ENCODE results near the gene RABGGTA. TPM values are rescaled to one million over a fixed set of nuclear protein-coding genes. Genes with fewer than 3 reads are reported as not detected.

RABGGTA gene
- total RNA-seq, 2 experiments from 2014 or later = 37.6 to 42.7 TPM

DNA sequence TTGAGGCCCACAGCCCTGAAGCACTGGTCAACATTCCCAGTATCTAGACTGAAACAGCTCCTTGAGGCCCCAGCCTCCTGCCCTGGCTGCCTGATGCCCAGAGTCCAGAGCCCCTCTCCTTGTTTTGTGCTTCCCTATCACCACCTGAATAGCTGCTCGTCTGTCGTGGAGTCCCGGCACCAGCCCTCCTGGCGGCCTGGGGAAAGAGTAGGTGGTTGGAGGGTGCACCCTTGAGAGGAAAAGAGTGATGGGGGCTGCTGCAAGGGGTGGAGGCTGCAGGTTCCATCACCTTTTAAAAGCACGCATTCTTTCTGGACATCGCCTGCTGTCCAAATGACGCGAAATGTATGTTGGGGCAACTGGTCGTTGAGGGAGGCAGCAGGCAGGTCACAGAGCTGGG lies 3.2 kb downstream of the RABGGTA start:
- H3K36me3 Mint-ChIP-seq (ENCODE audit: low read depth) = peaks cover 21% of the 10 kb centered on the region
- ATAC-seq (no peak), DNase-seq (no peak)
- no peak for TF ChIP-seq CTCF (IDR thresholded peaks at IDR 0.05)
- H3K9me3 Mint-ChIP-seq = no peaks in the 10 kb centered on the region
- ChIA-PET CTCF (interaction anchor here (5.4 kb wide), 2 partner anchors 26 to 30 kb away, joined by 46 to 66 read pairs; partner anchors contain the start of genes DHRS1, NOP9 and TINF2), POLR2A (interaction anchor here (1.3 to 4.7 kb wide), 3 partner anchors 12 to 55 kb away, joined by 3 to 21 read pairs (median 3); partner anchors contain the start of gene CHMP4A)
- intact Hi-C loops (cut with micrococcal nuclease) = no loop called here
- H3K27me3 Mint-ChIP-seq = no peaks in the 10 kb centered on the region
- no peak overlapping the region for H3K27ac Mint-ChIP-seq
- H3K4me1 Mint-ChIP-seq (ENCODE audit: low read depth) = peaks cover 24% of the 10 kb centered on the region
- no peak overlapping the region for H3K4me3 Mint-ChIP-seq

- Mint-ChIP-seq H3K27ac (no peak overlapping the region), H3K4me3 (no peak overlapping the region), H3K36me3 (ENCODE audit: low read depth) (peaks cover 17% of the 10 kb centered on the region), H3K27me3 (no peaks in the 10 kb centered on the region), H3K4me1 (ENCODE audit: low read depth) (peaks cover 17% of the 10 kb centered on the region), H3K9me3 (no peaks in the 10 kb centered on the region)
- ChIA-PET CTCF (interaction anchor here (2.7 to 5.4 kb wide), 3 partner anchors 25 to 41 kb away, joined by 8 to 66 read pairs (median 46); partner anchors contain the start of genes CIDEB, DHRS1, NOP9 and TINF2), POLR2A (interaction anchor here (1.1 to 1.4 kb wide), 3 partner anchors 16 to 54 kb away, joined by 3 read pairs; partner anchors contain the start of gene CHMP4A)
- no peak for TF ChIP-seq CTCF (IDR thresholded peaks at IDR 0.05)
- DNase-seq = no peak
- intact Hi-C loops (cut with micrococcal nuclease) = no loop called here
- no peak for ATAC-seq
These were observed 3.9 kb downstream of the RABGGTA start for GRCh38 chr14:24267516-24267915.

DNA sequence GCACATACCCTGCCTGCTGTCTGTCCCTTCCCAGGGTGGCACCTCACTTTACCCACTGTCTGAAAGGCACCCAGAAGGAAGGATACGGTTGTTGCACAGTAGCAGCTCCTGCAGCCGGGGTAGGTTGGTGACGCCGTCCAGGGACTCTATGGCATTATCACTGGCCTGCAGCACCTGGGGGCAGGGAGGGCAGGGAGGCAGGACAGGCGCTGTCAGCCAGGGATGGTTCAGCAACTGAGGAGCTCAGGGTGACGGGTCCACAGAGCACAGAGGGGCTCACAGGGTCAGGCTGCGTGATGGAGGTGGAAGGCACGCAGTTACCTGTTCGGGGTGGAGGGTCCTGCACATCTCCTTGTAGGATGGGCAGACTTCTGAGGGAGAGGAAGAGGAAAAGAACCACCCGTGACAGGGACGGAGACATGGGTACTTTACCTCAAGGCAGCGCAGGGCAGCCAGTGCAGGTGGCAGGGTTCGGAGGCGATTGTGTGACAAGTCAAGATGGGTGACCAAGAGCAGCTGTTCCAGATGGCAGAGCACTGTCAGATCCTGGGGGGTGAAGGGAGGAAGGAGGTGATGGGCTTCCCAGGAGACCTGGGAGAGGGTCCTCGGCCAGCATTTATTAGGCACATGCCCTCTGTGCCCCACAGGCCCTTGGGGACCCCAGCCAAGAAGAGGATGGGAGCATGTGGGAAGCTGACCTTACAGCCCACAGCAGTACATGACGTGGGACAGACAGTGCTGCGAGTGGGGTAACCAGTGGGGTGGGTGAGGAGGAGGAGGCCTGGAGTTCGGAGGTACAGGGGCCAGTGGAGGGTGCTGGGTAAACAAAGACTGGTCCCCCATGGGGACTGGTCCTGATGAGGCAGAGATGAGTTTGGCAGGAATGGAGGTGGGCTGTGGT lies 4.8 kb downstream of the RABGGTA start:
- Mint-ChIP-seq H3K36me3 (ENCODE audit: low read depth) (peaks cover 11% of the 10 kb centered on the region), H3K4me1 (ENCODE audit: low read depth) (peaks cover 8% of the 10 kb centered on the region), H3K4me3 (no peak overlapping the region), H3K27me3 (no peaks in the 10 kb centered on the region), H3K9me3 (no peaks in the 10 kb centered on the region), H3K27ac (no peak overlapping the region)
- POLR2A ChIA-PET = interaction anchor here (1.1 to 1.6 kb wide), 3 partner anchors 11 to 15 kb away, joined by 3 to 4 read pairs (median 3); no protein-coding TSS in a partner anchor
- no peak for ATAC-seq
- intact Hi-C loops (cut with micrococcal nuclease) = no loop called here
- CTCF ChIA-PET = interaction anchor here (1.2 to 2.7 kb wide), 2 partner anchors 34 to 42 kb away, joined by 3 to 8 read pairs; partner anchors contain the start of gene CIDEB
- no peak for DNase-seq
- no peak for TF ChIP-seq CTCF (IDR thresholded peaks at IDR 0.05)

DNA sequence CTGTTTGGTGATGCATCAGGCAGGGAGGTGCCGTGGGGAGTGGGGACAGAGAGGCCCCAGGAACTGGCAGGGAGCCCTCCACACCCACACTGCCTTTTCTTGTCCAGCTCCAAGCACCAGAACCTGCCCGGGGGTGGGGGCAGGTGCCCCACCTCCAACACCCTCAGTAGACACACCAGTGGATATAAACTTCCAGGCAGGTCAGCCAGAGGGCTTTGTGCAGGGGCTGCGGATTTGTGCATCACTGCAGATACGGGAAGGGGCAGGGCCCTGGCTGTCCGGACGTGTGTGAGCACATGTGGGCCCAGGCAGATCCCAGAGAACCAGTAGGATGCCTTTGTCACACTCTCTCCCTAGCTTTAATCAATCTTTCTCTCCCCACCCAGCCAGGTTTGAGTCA lies 7.1 kb downstream of the RABGGTA start:
- ChIA-PET CTCF (interaction anchor here (1.1 to 1.4 kb wide), 3 partner anchors 16 to 32 kb away, joined by 3 to 5 read pairs (median 4); no protein-coding TSS in a partner anchor), POLR2A (interaction anchor here (1.4 kb wide), 1 partner anchor 27 kb away, joined by 3 read pairs; no protein-coding TSS in a partner anchor)
- Mint-ChIP-seq H3K9me3 (no peaks in the 10 kb centered on the region), H3K36me3 (ENCODE audit: low read depth) (peaks cover 11% of the 10 kb centered on the region), H3K4me1 (ENCODE audit: low read depth) (no peaks in the 10 kb centered on the region), H3K27ac (no peak overlapping the region), H3K27me3 (no peaks in the 10 kb centered on the region), H3K4me3 (no peak overlapping the region)
- TF ChIP-seq CTCF (IDR thresholded peaks at IDR 0.05) = no peak
- ATAC-seq = no peak
- intact Hi-C loops (cut with micrococcal nuclease) = no loop called here
- DNase-seq = no peak

All from activated CD8-positive, alpha-beta T cell treated with anti-CD3 and anti-CD28 coated beads for 36 hours (primary cell).